Hematopoietic multipotent progenitor cell treated with erythropoietin and hydrocortisone succinate and interleukin-3 and kit ligand, for 15 days (in vitro differentiated cells): ENCODE measurements around the gene GLP2R.

Source experiments
- DNase-seq: peaks from one replicate; pipeline ENCODE4 v3.0.0-alpha.2; 2015; ENCODE audit warnings: low spot score

GLP2R gene

DNA sequence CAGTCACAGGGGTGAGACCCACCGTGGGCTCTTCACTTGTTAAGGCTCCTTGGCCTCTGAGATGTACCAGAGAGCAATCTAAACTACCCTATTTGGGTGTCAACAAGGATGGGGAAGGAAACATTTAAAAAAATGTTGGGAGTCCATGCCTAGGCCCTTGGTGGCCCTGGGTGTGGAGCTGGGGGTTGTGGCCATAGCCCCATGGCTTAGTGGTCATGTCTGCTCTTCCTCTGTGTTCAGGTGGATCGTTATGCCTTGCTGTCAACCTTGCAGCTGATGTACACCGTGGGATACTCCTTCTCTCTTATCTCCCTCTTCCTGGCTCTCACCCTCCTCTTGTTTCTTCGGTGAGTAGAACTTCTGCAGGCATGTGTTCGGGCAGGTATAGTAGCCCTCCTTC, 28.5 kb downstream of the GLP2R start:
- no peak for DNase-seq

DNA sequence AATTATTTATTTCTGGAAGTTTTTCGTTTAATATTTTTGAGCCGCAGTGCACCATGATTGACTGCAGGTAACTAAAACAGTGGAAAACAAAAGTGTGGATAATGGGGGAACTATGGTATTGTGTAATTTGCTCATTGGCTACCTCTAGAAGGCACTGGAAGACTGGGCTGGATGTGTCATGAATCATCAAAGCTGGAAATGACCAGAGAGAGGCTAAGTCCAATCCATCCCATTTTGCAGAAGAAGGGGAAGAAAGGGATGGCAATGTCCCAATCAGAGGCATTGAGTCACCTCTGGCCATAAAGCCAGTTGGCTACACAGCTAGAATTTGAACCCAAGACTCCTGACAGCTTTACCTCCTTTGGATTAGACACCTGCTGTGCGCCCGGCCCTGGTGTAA, 29.3 kb downstream of the GLP2R start:
- no peak for DNase-seq

GRCh38 chr17:9859781-9860180, 34.1 kb downstream of the GLP2R start:
- no peak for DNase-seq

DNA sequence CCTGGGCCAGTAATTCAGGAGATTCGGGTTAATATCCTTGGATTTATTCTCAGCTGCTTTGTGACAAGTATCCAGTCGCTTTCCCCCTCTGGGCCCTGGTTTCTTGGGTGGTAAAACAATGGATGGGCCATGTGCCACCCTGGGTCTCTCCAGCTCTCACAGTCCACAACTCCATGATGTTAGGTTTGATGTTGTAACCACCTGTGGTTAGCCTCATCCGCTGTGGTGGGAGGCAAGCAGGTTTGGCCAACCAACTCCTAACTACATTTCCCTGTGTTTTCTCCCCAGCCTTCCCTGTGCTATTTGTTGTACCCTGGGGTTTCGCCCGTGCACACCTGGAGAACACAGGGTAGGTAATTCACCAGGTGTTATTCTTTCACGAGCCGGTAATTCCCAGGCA, 35.1 kb downstream of the GLP2R start:
- DNase-seq = no peak

DNA sequence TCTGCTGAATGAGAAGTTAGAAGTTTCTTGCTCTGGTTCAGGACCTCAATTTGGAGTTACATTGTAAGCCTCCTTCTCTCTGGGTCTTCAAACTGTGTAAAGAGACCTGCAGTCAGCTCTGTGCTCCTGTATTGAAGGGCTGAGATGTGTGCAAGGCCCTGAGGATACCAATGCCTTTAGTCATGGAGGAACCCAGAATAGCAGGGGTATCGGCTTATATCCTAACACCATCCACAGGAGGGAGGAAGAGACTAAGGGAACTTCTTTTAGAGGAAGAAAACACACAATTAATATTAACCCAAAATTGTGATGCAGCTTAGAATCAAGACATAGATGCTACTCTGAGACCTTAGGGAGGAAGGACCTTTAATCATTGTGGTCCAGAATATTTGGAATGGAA, 36.5 kb downstream of the GLP2R start:
- no peak for DNase-seq

DNA sequence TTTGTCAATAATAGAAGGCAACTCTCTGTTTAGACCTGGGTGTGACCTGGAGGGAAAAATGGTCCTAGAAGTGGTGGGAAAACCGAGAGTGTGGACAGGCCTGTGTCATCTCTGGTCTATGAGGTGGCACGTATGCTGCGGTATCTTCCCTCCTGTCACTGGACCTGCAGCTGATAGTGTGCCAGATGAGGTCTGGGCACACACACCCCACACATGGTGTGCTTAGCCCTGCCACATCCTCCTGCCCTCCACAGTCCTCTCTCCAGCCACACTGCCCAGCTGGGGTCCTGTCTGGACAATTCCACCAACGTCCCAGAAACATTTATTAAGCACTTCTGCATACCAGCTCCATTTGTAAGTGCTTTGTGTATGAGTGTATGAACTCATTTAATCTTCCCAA, 37.2 kb downstream of the GLP2R start:
- DNase-seq = no peak

- DNase-seq = no peak
Measured at GRCh38 chr17:9865586-9865985, 39.9 kb downstream of the GLP2R start.

DNA sequence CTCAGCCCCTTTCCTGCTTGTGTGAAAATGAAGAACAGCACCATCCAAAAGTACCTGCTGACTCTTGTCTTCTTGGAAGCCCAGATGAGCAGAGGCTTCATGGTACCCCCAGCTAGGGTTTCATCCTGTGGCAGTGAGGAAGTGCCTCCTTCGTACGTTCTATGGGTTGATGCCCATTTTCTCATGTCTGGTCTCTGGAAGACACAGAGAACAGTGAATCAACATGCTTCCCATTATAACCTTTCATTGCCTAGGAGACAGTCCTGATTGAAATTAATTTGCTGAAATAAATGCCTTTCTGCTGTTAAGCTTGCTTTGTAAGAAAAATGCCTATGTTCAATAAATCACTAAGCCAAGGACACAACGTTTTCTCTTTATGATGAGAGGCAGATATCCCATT, 42.8 kb downstream of the GLP2R start:
- DNase-seq = no peak

- DNase-seq = no peak
Measured at GRCh38 chr17:9872852-9873251, 47.1 kb downstream of the GLP2R start.

GRCh38 chr17:9874722-9875121, 49.0 kb downstream of the GLP2R start:
- DNase-seq = no peak

DNA sequence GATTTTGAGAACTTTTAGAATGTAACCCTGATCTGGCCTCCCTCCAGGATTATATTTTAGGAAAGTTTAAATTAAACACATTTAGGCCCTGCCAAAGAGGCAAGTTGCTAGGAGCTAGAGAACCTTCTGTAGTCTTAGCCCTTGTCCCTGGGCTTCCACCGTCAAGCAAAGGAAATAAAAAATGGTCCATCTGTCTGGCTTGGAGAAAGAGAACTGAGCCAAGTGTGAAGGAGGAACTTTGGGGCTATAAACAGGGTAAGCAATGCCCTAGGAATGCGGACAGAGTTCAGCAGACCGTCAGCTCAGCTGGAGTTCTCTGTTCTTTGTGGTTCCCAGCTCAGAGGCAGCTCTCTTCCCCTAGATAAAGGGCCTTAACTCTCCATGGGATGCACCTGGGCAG, 49.7 kb downstream of the GLP2R start:
- no peak for DNase-seq

DNA sequence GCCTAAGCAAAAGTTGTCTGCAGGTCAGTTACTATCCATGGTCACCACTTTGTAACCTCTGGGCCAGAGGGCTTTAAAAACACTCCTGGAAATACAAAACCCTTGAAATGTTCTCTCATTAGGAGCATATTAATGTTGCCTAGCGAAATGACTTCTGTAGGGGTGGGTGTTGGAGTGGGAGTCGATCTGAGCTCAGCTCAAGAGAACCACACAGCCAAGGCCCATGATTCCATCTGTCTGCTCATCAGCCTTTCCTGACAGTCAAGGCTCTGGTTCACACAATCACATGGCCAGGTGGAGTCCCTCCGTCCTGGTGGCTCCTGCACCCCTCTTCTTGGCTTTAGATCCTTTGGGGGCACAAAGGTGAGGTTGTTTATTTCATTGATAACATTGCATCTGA, 52.6 kb downstream of the GLP2R start:
- DNase-seq = no peak

- no peak for DNase-seq
Measured at GRCh38 chr17:9878786-9879525, 53.2 kb downstream of the GLP2R start.

GRCh38 chr17:9880582-9880999, 54.9 kb downstream of the GLP2R start:
- no peak for DNase-seq

GRCh38 chr17:9883451-9883850, 57.7 kb downstream of the GLP2R start:
- DNase-seq = no peak

GRCh38 chr17:9886141-9886930, 60.6 kb downstream of the GLP2R start:
- DNase-seq = no peak

DNA sequence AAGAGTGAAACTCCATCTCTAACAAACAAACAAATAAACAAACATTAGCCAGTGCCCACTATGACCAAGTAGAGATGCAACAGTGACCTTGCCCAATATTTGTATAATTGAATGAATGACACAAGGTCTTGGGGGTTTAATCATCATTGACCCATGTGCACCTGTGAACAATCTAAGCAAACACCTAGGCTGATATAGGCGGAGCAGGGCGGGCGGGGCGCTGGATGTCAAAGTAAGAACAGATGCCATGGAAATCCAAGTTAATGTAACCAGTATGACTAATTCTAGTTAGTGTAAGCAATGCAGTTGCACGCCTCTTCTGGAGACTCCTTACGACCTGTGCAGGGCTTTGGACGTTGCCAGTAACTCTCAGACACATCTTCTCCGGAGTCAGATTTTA, 61.8 kb downstream of the GLP2R start:
- DNase-seq = no peak

DNA sequence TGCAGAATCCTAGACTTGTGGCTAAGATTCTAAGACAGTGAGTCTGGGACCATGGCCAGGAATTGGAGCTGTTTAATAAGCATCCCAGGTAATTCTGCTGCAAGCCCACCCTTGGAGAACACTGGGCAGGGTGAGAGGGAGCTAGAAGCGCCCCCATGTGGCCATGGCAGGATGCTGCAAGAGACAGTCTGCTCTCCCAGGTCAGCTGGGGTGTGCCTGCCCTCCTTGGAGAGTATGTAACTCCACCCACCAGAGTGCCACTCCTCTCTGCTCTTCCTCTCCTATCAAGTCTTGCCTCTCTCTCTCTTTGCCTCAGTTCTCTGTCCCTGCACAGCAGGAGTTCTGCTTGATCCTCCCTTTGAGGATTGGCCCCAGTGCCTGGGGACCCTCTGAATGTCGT, 64.4 kb downstream of the GLP2R start:
- DNase-seq = peak; percentile 4

DNA sequence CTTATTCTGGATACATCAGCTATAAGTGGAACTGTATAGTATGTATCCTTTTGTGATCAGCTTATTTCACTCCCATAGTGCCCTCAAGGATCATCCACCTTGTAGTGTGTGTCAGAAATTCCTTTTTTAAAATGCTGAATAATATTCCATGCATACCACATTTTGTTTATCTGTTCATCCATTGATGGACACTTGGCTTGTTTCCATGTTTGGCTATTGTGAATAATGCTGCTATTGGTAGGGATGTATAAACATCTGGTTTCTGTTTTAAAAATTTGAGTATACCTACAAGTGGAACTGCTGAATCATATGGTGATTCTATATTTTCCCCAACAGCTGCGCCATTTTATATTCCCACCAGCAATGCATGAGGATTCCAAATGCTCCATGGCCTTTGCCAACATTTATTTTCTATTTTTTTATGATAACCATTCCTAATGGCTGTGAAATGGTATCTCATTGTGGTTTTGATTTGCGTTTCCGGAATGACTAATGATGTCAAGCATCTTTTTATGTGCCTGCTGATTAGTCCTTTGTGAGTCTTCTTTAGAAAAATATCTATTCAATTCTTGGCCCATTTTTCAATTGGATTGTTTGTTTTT, 67.8 kb downstream of the GLP2R start:
- DNase-seq = no peak

DNA sequence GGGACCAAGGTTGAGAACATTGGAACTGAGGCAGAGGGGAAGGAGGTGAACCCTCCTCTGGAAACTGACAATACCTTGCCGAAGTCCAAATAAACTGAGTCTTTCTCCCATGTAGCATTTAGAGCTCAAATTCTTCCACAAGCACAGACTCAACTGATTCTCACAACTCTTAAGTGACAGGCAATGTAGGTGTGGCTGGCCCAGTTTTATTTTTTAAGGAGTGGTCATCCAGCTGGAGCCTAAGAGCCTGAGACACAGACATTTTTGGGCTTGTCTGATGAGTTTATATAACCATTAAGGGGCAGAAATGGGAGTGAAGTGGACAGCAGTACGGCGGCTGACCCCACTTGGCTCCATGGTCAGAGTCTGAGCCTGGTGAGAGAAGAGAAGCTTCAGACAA, 68.5 kb downstream of the GLP2R start:
- no peak for DNase-seq

DNA sequence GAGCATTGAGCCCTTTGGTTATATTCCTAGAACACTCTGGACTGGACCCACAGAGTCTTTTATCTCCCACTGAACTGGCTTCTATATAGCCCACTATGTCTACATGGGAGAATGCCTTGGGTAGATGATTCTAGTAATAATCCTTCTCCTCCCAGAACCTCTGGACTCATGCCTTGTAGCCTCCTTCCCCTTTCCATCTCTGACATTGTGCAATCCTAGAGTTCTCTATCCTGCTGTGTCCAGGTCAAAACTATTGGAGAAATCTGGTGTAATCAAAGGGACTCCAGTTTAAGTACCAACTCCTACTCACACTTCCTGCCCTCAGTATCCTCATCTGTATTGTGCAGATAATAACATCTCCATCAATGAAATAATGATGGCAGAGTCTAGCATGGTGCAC, 70.2 kb downstream of the GLP2R start:
- no peak for DNase-seq

DNA sequence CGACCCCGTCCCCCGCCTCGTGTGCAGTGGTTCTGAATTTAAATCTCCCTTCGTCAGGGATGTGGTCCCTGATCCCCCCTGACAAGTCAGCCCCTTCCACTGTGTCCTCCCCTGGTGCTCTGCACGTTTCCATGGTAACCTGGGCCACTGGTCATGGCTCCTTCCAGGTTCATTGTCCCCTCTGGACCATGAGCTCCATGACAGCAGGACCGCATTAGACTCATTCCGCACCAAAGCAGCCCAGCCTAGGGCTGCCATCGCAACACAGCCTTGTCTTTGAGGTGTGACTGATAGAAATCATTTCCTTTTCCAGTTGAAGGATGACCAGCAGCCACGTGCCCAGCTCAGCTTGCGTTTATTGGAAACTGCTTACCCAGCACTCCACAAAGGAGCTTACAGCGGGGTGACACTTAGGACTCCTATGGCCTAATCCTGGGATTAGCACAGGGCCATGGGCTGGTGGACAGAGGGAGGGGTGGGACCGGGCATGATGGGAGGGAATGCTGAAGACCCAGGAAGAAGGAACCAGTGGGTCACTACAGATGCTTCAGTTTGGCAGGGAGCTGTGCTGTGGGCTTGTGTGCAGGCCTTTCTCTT, 71.7 kb downstream of the GLP2R start:
- DNase-seq = no peak

- no peak for DNase-seq
Measured at GRCh38 chr17:9898812-9899211, 73.1 kb downstream of the GLP2R start.
